GM21529 (cell line): Measurements from ENCODE around the gene ZMYND19.
"Not testable (repeated sequence)": the region's sequence is repeated elsewhere in the genome, so short reads cannot be mapped to it uniquely, and the experiment has no call there.

Source experiments
- ATAC-seq: cut with Tn5 transposase; IDR thresholded peaks from one replicate; pipeline ENCODE4 v1.9.1; 2021; ENCODE audit not compliant: unreplicated experiment

ZMYND19 gene

DNA sequence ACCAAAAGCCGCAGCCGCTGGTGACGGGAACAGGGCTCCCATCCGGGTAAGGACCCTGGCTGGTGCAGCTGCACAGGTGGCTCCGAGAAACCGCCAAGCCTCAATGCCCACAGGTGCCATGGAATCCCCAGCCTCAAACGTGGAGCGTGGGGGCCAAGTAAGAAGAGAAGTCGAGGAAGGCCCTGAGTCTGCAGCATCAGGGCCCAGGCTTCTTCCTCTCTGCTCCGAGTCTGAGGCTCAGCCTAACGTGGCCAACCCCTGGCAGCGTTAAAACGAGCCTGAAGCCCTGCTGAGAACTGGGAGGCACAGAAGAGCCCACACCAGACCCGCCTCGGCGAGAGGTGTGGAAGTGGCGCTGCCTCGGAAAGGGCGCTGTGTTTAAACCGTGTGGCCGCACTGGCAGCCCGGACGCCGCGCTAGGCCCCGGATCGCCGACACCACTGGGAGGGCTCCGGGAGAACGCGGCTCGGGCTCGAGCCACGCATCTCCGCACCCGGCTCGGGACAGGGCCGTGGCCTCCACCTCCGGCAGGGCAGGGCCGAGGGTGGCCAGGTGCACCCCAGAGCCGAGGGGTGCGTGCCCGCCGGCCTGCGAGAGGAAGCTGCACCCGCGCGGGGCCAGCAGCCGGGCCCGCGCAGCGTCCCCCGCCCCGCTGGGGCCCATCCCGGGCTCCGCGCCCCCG lies 730 bp downstream of the ZMYND19 start:
- ATAC-seq: peak; percentile 14

DNA sequence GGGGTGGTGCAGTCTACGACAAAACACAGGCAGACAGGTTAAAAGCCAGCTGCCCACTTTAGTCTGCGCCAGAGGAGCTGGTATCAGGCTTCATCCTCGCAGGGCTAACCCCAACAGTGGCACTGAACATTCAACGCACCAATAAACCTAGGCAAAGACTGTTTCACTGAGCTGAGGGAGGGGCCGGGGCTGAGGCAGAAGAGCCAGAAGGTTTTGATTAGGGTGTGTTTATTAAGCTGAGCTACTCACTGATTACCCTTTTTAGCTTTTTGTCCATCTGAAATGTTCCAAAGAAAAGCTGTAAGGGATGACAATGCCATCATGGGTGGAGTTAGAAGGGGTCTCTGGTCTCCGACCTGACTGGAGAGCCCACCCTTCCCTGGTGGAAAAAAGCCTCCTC lies 1.4 kb downstream of the ZMYND19 start:
- ATAC-seq: no peak

DNA sequence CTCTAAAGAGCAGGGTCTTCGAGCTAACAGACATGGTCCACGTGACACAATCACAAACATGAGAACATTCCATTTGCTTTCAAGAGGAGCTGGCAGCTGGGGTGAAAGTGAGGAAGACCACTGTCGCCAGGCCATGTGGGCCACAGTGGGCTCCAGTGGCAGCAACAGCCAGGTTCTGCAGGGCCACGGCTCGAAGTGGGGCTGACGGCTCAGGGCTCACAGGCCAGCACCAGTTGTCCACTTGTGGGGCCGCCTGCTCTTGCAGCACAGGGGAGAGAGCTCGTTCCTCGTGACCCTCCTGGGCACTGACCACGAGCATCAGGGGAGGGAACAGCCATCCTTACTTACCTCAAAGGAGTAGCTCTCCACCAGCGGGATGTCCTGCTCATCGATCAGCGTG lies 2.0 kb downstream of the ZMYND19 start:
- no peak for ATAC-seq

DNA sequence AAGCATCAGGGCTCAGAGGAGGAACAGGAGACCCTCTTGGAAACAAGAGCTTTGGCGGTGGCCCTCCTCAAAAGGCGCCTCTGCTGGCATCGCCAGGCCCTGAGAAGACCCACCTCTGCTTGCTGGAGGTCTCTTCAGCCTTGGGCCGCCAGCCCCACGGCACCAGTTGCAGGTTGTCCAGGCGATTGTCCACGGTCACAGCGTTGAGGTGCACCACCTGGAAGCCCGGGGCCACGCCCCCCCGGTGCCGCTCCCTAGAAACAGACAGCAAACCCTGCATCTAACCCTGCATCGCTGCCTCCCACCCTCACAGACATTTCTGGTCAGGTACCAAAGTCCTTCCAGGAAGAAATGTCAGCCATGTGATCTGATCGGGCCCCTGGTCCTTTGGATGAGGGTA lies 3.5 kb downstream of the ZMYND19 start:
- ATAC-seq: no peak

DNA sequence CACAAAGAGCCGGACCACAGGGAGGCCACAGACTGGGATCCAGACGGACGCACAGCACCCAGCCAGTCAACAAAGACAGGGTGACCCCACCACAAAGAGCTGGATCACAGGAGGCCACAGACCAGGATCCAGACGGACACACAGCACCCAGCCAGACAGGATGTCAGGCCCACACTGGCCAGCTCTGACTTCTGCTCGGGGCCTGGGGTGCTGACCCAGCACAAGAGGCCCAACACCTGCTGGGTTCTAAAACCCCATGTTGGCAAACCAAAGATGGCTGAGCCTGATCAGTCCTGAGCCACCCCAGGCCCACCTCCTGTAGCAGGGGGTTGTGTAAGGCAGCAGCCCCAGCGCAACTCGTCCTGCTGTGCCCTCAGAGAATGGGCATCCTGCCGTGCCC lies 6.4 kb downstream of the ZMYND19 start:
- no peak for ATAC-seq

DNA sequence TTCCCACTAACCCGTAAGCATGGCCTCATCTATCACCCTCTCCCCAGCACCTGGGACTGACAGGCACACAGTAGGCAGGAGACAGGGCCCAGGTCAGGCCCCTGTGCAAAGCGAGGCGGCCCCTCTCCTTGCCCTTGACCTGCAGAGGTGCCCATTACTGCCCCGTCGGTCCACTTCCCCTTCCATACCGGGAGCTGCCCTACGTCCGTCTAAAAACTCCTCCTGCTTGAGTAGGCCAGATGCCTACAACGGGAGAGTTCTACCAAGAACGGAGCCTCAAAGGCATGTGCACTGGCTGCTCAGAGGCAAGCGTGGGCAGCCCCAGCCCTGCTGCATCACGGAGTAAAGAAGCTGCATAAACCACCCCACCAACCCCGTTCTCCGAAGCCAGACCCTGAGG lies 7.0 kb downstream of the ZMYND19 start:
- no peak for ATAC-seq

DNA sequence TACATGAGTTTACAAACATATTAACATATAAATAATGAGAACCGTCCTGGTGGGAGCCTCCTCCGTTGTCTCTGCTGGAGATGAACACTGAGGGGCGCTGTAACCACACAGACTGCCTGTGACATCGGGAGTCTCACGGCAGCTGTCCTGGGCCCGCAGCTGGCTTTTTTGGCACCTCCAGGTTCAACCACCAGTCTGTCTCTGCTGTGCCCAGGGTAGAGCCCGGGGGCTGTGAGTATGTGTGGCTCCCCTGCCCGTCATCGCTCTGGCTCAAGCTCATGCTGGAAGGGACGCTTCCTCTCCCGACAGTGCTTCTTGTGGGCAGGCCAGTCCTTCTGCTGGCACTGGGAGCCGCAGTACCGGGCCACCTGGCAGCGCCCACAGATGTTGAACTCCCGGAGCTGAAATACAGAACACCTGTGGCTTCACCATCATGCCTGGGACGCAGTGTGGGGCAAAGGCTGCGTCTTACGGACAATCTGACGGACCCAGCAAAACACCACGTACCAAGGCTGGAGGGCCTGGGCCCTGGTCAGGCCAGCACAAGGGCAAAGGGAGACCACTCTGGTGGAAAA lies 7.9 kb downstream of the ZMYND19 start:
- ATAC-seq: no peak

DNA sequence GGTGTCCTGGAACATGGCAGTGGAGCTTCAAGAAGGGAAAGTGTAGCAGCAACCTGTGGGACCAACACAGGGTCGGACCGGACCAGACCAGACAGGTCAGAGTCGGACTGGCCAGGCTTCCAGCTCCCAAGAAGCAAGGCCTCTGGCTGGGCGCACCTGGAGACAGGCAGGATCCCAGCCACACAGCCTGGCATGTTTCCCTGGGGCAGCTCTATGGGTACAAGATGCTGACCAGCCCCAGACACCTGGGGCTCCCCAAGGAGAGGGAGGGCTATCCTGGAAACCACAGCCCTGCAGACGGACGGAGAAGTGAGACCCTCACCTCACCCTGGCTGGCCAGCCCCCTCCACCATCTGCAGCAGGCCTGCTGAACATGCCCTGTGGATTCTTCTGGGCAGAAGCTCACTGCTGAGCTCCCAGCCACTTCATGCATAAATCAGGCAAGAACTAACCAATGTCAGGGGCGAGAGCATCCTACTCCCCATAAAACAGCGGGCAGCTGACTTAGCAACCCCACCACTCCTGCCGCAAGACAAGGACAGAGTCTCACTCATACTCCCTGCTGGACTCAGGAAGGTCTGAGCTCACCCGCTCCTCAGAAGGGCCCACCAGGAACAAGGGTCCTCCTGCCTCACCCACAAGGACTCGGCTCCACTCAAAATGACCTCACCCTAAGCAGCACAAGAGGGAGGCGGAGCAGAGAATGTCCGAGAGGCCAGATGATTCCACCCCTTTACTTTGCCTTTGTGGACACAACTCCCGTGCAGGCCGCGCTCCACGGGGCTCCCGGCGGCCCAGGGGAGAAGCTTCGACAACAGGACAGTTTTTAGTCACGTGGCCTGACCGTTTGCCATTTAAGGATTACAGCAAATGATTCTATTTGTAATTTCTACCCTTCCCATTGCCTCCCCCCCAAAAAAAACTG lies 8.7 kb downstream of the ZMYND19 start:
- ATAC-seq: no peak

DNA sequence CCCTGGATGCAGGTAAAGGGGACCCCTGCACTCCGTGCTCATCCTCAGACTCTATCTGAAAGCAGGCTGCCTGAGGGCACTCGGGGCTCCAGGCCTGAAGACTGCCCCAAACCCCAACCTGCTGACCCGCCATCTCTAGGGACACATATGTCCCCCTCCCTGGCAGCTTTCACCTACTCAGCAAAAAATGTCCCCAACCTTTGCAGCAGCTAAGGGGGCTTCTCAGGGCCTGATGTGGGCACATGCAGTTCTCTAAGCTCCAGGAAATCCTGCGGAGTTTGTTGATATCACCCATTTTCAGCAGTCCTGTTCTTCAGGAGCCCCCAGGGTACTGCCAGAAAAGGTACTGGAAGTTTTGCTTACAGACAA lies 9.4 kb downstream of the ZMYND19 start:
- ATAC-seq: no peak

DNA sequence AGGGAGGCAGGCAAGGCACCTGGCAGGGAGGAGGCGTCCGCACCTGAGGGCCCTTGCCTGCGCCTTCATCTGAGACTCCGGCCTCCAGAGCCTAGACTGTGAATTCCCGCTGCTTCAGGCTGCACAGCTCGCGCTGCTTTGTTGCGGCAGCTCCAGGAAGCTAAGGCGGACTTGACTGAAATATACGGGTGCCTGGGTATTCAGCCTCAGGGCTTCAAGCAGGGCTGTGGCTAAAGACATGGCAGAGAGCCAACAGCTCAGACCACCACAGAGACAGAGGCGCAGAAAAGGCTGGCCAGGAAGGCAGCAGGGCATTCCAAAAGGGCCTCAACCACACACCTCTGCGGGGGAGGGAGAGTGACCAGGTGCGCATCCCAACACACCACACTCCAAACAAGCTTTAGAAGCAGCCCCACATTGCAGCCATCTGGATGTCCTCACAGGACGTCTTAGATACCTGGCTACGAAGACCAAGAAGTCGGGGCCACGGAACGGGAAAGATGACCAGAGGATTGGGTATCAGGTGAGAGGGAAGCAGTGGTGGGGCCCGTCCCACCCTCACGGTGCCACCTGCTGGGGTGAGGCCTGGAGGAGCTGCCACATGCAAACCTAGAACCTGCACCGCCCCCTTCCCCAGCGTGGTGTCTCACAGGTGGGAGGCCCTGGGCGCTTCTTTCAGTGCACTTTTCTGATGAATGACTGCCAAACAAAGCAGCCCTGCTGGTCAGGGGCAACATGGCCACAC lies 9.9 kb downstream of the ZMYND19 start:
- ATAC-seq: no peak

DNA sequence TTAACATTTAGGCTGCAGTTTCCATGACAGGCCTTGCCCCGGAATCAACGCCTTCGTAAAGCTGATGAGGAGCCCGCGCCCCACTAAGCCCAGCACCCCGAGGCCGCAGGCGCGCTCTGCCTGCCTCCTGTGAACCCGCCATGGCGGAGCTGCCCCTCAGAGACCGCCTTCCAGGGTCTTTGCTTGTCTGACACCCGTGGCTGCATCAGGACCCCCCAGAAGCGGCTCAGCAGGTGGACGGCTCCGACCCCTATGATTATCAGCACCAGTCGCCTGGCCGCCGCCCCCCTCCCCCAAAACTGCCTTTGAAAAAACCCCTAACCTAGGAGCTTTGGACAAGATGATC lies 11.1 kb downstream of the ZMYND19 start:
- no peak for ATAC-seq

DNA sequence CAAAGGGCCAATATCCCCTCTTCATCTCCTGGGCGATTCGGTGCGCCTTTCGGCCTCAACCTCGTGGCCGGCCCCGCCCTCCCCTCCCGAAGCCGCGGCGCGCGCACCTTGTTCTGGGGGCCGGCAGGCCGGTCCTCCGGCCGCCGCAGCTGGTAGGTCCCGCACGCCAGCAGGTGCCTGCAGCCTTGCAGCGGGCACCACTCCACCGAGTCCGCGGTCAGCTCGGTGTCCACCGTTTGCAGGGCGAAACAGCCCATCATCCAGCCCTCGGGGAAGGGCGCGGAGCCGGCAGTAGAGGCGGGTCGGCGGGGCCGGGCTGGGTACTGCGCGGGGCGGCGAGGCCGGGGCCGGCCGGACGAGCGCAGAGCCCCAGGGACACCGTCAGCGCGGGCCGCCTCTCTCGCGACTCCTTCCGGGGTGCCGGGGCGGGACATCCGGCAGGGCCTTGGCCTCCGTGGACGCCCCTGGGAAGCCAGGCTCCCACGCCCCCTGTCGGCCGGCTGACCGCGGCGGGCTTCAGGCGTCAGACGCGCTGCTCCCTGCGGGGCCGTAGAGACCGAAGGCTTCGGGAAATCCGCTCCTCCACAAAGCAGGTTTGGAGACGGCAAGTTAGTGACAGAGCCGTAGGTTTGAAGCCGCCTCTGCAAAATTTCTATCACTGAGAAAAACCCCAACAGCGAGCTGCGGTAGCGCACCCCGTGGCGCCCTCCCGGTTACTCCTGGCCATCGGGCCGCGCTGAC lies 11.6 kb downstream of the ZMYND19 start, which contains the start of gene DPH7:
Gene DPH7 (minus strand): TSS at position 408 of the 741 bp plus-strand sequence. CDS start 148 bp downstream, at position 260.
- peak; percentile 89 for ATAC-seq

DNA sequence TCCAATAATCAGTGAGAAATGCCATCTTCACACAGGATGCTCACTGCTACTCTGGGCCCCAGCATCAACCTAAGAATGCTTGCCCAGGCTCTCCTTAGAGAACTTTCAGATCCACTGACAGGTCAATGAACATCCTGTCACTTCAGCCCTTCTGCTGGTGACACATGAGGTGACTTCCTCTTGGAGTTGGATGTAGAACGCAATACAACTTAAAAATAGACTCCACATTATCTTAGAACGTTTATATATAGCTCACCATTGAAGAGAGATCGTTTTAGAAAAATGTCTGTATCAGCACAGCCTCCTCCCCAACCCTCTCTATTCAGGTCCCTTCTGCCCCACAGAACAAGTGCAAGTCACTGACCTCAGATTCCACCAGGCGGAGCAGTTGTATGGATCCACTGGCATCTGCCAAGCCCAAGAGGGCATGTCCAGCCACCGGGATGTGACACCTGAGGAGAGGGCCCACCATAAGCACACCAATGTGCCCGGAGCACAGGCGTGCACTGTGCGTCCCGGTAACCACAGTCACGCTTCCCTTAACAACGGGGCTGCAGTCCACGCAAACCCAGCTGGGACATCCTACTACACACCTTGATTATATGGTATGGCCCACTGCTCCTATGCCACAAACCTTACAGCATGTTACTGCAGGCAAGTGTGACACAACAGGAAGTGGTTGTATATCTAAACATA lies 14.4 kb downstream of the ZMYND19 start:
- ATAC-seq: no peak

DNA sequence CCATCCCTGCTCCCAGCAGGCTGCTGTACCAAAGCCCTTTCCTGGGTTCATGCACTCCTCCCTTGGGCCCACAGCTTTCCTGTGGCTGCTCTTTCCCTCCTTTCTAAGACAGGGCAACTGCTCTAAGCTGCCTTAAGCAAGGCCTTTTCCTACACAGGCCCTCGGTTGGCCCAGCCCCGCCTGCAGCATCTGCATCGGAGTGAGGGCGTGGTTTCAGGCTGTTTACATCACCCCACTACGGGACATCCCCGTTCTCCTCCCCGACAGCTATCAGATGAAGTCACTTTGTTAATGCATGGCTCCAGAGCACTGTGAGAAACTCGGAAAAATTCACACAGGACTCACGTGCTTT lies 15.0 kb downstream of the ZMYND19 start:
- no peak for ATAC-seq

DNA sequence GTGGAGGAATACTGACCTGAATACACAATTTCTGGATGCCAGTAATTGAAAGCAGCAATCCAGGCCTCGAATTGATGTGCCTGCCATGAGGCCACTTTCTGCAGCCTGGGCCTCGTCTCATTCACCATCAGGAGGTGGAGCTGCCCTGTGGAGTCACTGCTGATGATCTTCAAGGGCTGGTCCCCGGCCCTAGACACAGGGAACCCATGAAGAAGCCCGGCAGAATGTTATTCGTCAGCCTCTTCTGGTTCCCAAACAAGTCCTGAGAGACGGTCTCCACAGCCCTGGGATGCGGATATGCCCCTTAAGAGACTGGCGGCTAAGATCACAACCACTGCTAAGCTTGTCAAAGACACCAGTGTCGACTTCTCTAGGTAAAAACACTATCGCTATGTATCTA lies 16.1 kb downstream of the ZMYND19 start:
- ATAC-seq: no peak

DNA sequence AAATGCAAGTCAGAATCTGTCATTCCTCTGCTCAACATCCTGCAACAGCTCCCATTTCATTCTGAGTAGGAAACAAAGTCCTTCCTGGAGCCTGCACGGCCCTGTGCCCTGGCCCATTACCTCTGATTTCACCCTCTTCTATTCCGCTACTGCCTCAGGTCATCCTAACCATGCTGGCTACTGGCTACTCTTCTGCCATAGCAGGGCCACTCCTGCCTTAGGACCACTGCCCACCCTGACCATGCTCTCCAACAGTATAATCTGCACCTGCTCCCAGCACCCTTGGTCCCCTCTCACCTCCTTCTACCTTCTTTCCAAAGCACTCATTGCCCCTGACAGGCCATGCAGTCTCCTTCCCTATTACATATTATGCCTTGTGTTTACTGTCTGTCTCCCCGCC lies 19.7 kb downstream of the ZMYND19 start:
- ATAC-seq: no peak

DNA sequence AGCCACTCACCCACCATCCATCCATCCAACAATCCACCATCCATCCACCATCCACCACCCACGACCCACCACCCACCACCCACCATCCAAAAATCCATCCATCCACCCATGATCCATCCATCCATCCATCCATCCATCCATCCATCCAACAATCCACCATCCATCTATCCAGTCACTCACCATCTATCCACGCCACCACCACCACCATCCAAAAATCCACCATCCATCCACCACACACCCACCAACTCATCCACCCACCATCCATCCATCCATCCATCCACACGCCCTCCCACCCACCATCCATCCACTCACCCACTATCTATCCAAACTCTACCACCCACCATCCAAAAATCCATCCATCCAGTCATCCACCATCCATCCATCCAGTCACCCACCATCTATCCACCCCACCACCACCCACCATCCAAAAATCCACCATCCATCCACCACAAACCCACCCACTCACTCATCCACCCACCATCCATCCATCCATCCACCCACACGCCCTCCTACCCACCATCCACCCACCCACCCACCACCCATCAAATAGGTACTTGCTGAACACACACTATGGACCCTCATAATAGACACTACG lies 20.6 kb downstream of the ZMYND19 start:
- no peak for ATAC-seq

DNA sequence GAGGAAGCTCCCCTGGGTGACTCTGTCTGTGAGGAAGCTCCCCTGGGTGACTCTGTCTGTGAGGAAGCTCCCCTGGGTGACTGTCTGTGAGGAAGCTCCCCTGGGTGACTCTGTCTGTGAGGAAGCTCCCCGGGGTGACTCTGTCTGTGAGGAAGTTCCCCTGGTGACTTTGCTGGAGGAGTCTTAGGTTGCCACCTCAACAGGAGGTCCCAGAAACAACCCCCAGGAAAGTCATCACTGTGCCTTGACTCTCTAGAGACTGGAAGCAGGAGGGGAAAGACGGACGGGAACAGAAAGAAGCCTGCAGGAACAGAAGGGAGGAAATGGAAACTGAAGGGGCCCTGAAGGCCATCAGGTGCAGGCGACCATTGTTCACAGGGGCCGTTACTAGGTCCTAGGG lies 21.9 kb downstream of the ZMYND19 start:
- ATAC-seq: not testable (repeated sequence)

DNA sequence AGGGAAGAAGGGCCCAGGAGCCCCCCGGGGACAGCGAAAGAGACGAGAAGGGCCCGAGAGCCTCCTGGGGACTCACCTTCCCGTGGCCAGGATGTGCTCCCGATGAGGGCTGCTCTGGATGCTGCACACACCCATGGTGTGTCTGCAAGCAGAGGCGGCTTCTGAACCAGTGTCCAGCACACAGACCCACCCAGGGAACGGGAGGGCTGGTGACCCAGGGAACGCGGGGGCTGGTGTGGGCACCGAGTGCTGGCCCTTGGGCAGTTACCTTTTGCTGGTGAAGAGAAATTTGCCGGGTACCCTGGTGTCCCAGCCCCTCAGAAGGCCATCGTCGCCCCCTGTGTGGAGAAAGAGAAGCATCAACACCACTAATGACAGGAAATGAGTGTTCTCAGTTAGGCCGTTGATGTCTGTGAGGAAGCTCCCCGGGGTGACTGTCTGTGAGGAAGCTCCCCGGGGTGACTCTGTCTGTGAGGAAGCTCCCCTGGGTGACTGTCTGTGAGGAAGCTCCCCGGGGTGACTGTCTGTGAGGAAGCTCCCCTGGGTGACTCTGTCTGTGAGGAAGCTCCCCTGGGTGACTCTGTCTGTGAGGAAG lies 25.4 kb downstream of the ZMYND19 start:
- no peak for ATAC-seq
